ENCODE data around the gene MTF2.

GRCh38 chr1:93136445-93136844 lies 57.4 kb downstream of the MTF2 start:
- TF ChIP-seq EZH2 (IDR thresholded peaks at IDR 0.05; ENCODE audit: low read length) = no peak
- TF ChIP-seq, protein P1, sequence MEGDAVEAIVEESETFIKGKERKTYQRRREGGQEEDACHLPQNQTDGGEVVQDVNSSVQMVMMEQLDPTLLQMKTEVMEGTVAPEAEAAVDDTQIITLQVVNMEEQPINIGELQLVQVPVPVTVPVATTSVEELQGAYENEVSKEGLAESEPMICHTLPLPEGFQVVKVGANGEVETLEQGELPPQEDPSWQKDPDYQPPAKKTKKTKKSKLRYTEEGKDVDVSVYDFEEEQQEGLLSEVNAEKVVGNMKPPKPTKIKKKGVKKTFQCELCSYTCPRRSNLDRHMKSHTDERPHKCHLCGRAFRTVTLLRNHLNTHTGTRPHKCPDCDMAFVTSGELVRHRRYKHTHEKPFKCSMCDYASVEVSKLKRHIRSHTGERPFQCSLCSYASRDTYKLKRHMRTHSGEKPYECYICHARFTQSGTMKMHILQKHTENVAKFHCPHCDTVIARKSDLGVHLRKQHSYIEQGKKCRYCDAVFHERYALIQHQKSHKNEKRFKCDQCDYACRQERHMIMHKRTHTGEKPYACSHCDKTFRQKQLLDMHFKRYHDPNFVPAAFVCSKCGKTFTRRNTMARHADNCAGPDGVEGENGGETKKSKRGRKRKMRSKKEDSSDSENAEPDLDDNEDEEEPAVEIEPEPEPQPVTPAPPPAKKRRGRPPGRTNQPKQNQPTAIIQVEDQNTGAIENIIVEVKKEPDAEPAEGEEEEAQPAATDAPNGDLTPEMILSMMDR (optimal IDR thresholded peaks at IDR 0.05 in 1 of 3, IDR thresholded peaks at IDR 0.05 in 1 of 3, conservative IDR thresholded peaks at IDR 0.05 in 1 of 3; ENCODE audit: extremely low read depth in 1 of 3, insufficient read depth in 2 of 3, low read length in 3 of 3) = no peak

All from keratinocyte (primary cell).